Uterus (tissue), 4 donors: ENCODE measurements around the gene ANKH. TPM values are rescaled to one million over a fixed set of nuclear protein-coding genes. Genes with fewer than 3 reads are reported as not detected.

ENCODE experiments used
- DNase-seq, 2 donors: peaks; one replicate each; pipeline ENCODE4 v3.0.0-alpha.2; 2019 to 2020
- H3K27ac ChIP-seq, 2 donors: fragments of 200-600 bp; sonication (generic); 1 replicate in 1 of 2; 2 replicates in 1 of 2; pipeline ENCODE4 v1.5.1; 2016 to 2018
- H3K27me3 ChIP-seq, 2 donors: fragments of 200-600 bp; sonication (generic); one replicate each; pipeline ENCODE4 v1.5.1; 2018 to 2019; ENCODE audit warnings: control low read depth in 1 of 2
- H3K36me3 ChIP-seq, 2 donors: fragments of 200-600 bp; sonication (generic); one replicate each; pipeline ENCODE4 v1.5.1; 2019; ENCODE audit warnings: control low read depth in 1 of 2
- H3K4me1 ChIP-seq, 2 donors: fragments of 200-600 bp; sonication (generic); one replicate each; pipeline ENCODE4 v1.5.1; 2018 to 2019; ENCODE audit warnings: control low read depth in 1 of 2
- H3K4me3 ChIP-seq, 2 donors: fragments of 200-600 bp; sonication (generic); 1 replicate in 1 of 2; 2 replicates in 1 of 2; pipeline ENCODE4 v1.5.1; 2018 to 2019; ENCODE audit warnings: mild to moderate bottlenecking in 1 of 2
- H3K9me3 ChIP-seq, 2 donors: fragments of 200-600 bp; sonication (generic); one replicate each; pipeline ENCODE4 v1.5.1; 2019; ENCODE audit warnings: control low read depth in 1 of 2
- CTCF ChIP-seq, 4 experiments: fragments of 200-600 bp in 2 of 4; fragments of 450-650 bp in 2 of 4; sonication (generic) in 2 of 4; IDR thresholded peaks; one replicate each; pipeline ENCODE4 v1.5.1; 2016 to 2019; ENCODE audit warnings: antibody characterized with exemption in 4 of 4, mild to moderate bottlenecking in 2 of 4, moderate library complexity in 1 of 4
- POLR2A ChIP-seq, 2 donors: fragments of 450-650 bp; IDR thresholded peaks; one replicate each; pipeline ENCODE4 v1.6.1; 2016; ENCODE audit warnings: antibody characterized with exemption in 2 of 2, mild to moderate bottlenecking in 1 of 2, moderate library complexity in 1 of 2
- intact Hi-C: fragments of 100-400 bp; cut with DNase I; formaldehyde crosslinking; loops from one replicate; pipeline ENCODE4 v1.15.1; 2023; ENCODE audit warnings: low total_unique reads
- total RNA-seq, 4 donors: library from RNA; depleted of rRNA in 3 of 4; stranded (reverse); fragments of >200 nt in 3 of 4; gene quantifications; one replicate each; pipeline versions ENCODE4 v1.1.0 to v1.2.4, GENCODE V29; 2014 to 2023
- donor health status: DM: yes; HTN: yes; CAD: no.

The ANKH gene
- total RNA-seq, 4 donors from 2014 or later, result 2.9 to 47.7 (median 26.9) TPM

GRCh38 chr5:14777187-14777586 is 94.4 kb downstream of the ANKH start:
- no peak overlapping the region for H3K27ac ChIP-seq
- TF ChIP-seq CTCF (IDR thresholded peaks at IDR 0.05), result no peak
- TF ChIP-seq POLR2A (IDR thresholded peaks at IDR 0.05), result no peak
- H3K4me3 ChIP-seq, result no peak overlapping the region
- no peaks in the 10 kb centered on the region for H3K9me3 ChIP-seq
- no peaks in the 10 kb centered on the region for H3K4me1 ChIP-seq
- no peaks in the 10 kb centered on the region for H3K27me3 ChIP-seq
- DNase-seq, result no peak
- no peaks in the 10 kb centered on the region for H3K36me3 ChIP-seq
- intact Hi-C loops, result no loop called here

- Histone ChIP-seq H3K36me3 (no peaks in the 10 kb centered on the region), H3K4me1 (no peaks in the 10 kb centered on the region), H3K9me3 (no peaks in the 10 kb centered on the region), H3K4me3 (no peak overlapping the region), H3K27ac (no peak overlapping the region), H3K27me3 (no peaks in the 10 kb centered on the region)
- intact Hi-C loops, result no loop called here
- no peak for DNase-seq
- no peak for TF ChIP-seq CTCF (IDR thresholded peaks at IDR 0.05)
- TF ChIP-seq POLR2A (IDR thresholded peaks at IDR 0.05), result no peak
These were observed 95.0 kb downstream of the ANKH start for GRCh38 chr5:14776602-14777001.

- H3K36me3 ChIP-seq, result no peaks in the 10 kb centered on the region
- no peaks in the 10 kb centered on the region for H3K27me3 ChIP-seq
- H3K4me3 ChIP-seq, result no peak overlapping the region
- no peaks in the 10 kb centered on the region for H3K9me3 ChIP-seq
- no peaks in the 10 kb centered on the region for H3K4me1 ChIP-seq
- intact Hi-C loops, result no loop called here
- DNase-seq, result no peak
- no peak for TF ChIP-seq POLR2A (IDR thresholded peaks at IDR 0.05)
- TF ChIP-seq CTCF (IDR thresholded peaks at IDR 0.05), result no peak
- no peak overlapping the region for H3K27ac ChIP-seq
These were observed 95.7 kb downstream of the ANKH start for GRCh38 chr5:14775857-14776256.

- H3K27me3 ChIP-seq, result no peaks in the 10 kb centered on the region
- H3K4me3 ChIP-seq, result no peak overlapping the region
These were observed 98.0 kb downstream of the ANKH start for GRCh38 chr5:14773588-14773987.

GRCh38 chr5:14771972-14772371 is 99.6 kb downstream of the ANKH start:
- DNase-seq, result no peak
- H3K27ac ChIP-seq, result no peak overlapping the region
- H3K27me3 ChIP-seq, result no peaks in the 10 kb centered on the region
- no peaks in the 10 kb centered on the region for H3K9me3 ChIP-seq
- no peak overlapping the region for H3K4me3 ChIP-seq
- no peaks in the 10 kb centered on the region for H3K36me3 ChIP-seq
- intact Hi-C loops, result no loop called here
- TF ChIP-seq CTCF (IDR thresholded peaks at IDR 0.05) (no peak), POLR2A (IDR thresholded peaks at IDR 0.05) (no peak)
- H3K4me1 ChIP-seq, result no peaks in the 10 kb centered on the region

More at GRCh38 chr5:14773588-14773987, 98.0 kb downstream of the ANKH start:
- no peak for DNase-seq
- Histone ChIP-seq H3K27ac (no peak overlapping the region), H3K4me1 (no peaks in the 10 kb centered on the region), H3K36me3 (no peaks in the 10 kb centered on the region), H3K9me3 (no peaks in the 10 kb centered on the region)
- TF ChIP-seq CTCF (IDR thresholded peaks at IDR 0.05) (no peak), POLR2A (IDR thresholded peaks at IDR 0.05) (no peak)
- intact Hi-C loops, result no loop called here
